Activated naive CD8-positive, alpha-beta T cell treated with anti-CD3 and anti-CD28 coated beads, Interleukin-2, amount 50 U/mL, for 24 hours (primary cell): ENCODE measurements around the gene NKX6-2.
"Not testable (repeated sequence)": the region's sequence is repeated elsewhere in the genome, so short reads cannot be mapped to it uniquely, and the experiment has no call there.

Source experiments
- ATAC-seq: fragments of 150-1000 bp; cut with Tn5 transposase; one replicate; pipeline ENCODE4 v1.10.0; 2021
- DNase-seq: peaks from one replicate; pipeline ENCODE4 v3.0.0; 2021
- H3K27ac Mint-ChIP-seq: one replicate; pipeline ENCODE4 v1.8.0; 2021; ENCODE audit warnings: mild to moderate bottlenecking, mixed read lengths
- H3K27me3 Mint-ChIP-seq: one replicate; pipeline ENCODE4 v1.8.0; 2021; ENCODE audit warnings: mixed read lengths
- H3K36me3 Mint-ChIP-seq: one replicate; pipeline ENCODE4 v1.8.0; 2021; ENCODE audit warnings: low read depth, mixed read lengths
- H3K4me1 Mint-ChIP-seq: one replicate; pipeline ENCODE4 v1.8.0; 2021; ENCODE audit warnings: mixed read lengths
- H3K4me3 Mint-ChIP-seq: one replicate; pipeline ENCODE4 v1.8.0; 2021; ENCODE audit warnings: mild to moderate bottlenecking, moderate library complexity, mixed read lengths
- H3K9me3 Mint-ChIP-seq: one replicate; pipeline ENCODE4 v1.8.0; 2021; ENCODE audit warnings: mixed read lengths

The NKX6-2 gene

DNA sequence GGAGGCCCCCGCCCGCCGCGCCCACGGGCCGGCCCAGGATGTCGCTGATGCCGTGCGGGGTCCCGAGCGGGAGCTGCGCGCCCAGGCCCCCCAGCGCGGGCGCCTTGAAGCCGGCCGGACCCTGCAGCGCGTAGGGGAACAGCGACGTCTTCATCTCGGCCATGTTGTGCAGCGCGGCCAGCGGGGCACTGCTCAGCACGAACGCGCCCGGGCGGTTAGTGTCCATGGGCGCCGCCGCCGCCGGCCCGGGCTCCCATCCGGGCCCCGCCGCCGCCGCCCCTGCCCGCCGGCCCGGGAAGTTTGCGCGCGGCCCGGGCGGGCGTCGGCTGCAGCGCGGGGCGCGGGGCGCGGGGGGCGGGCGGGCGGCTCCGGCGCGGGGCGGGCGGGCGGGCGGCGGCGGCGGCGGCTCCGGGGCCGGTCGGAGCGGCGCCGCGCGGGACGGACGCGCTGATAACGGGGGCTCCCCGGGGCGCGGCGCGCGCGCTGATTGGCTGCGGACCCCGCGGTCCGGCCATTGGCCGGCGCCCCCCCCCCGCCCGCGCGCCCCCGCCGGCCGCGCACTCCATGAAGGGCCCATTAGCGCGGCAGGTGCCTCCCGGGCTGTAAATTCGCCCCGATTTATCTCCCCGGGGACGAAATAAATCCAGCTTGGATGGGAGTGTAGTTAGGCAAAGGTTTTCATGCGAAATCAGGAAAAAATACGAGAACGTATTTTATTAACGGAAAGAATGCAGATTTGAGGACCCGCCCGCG is at the start of gene NKX6-2:
NKX6-2 (minus strand) TSS at position 425 of the 753 bp plus-strand sequence; CDS start at position 226, 199 bp downstream.
- no peak for DNase-seq
- H3K36me3 Mint-ChIP-seq, result peaks cover 15% of the 10 kb centered on the region
- H3K27ac Mint-ChIP-seq, result no peak within 1 kb of the TSS
- H3K4me1 Mint-ChIP-seq, result no peaks in the 10 kb centered on the region
- H3K4me3 Mint-ChIP-seq, result no peak within 1 kb of the TSS
- H3K27me3 Mint-ChIP-seq, result peaks cover 26% of the 10 kb centered on the region
- no peak for ATAC-seq
- no peaks in the 10 kb centered on the region for H3K9me3 Mint-ChIP-seq

DNA sequence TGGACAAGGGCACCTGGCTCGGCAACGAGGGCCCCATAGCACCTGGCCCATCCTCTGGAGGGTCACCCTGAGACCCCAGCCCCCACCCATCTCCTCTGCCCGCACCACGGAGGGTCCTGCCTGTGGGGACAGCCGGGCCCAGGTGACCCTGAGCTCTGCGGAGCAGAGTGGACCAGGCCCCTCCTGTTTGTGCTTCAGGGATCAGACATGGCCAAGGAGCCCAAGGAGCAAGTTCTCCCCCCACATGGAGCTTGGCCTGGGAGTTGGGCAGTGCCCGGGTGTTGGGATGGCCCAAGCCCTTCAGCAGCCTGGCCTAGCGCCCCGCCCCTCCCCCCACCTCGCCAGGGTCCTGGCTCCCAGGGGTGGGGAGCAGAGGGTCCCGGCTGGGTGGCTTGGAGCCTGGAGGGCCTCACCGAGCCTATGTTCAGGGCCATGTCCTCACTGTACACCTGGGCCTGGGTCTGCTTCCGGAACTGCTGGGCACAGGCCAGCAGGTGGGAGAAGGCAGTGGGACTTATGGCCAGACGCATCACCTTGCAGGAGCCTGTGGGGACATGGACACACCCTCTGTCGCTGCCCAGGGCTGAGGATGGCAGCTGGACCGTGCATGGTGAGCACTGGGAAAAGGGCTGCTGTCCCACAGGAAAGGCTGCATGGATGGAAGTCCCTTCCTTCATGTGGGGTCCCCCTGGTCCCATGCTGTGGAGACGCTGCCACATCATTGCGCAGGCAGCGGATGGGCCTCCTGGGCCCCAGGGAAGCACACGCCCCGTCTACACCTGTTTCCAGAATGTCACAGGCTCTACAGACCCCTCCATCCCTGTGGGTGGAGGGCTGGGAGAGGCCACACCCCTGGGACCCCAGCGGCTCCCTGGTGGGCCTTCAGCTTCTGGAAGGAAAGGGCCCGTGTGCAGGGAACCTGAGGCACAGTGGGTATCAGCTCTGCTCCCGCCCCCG is 49.2 kb upstream of the NKX6-2 start:
- H3K4me1 Mint-ChIP-seq, result no peaks in the 10 kb centered on the region
- H3K4me3 Mint-ChIP-seq, result no peak overlapping the region
- peaks cover 4% of the 10 kb centered on the region for H3K9me3 Mint-ChIP-seq
- H3K27ac Mint-ChIP-seq, result no peak overlapping the region
- no peak for DNase-seq
- H3K36me3 Mint-ChIP-seq, result no peaks in the 10 kb centered on the region
- no peaks in the 10 kb centered on the region for H3K27me3 Mint-ChIP-seq
- ATAC-seq, result no peak

DNA sequence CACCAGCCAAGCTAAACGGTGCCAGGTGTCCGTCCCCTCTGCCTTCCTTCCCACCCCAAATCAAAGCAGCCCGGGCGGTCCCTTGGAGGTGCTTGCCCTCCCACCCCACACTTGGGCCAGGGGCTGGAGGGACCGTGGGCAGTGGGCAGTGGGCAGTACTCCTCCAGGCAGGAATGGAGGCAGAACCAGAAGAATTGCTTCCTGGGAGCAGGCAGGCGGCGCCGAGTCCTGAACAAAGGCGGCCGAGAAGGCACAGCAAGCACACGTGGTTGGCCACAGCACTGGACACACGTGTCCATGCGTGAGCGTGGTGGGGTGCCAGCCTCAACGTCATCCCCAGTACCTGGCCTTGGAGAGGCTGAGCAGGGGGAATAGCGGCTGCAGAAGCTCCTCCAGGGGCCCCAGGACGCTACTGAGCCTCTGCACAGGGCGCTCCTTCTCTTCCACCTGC is 48.4 kb upstream of the NKX6-2 start:
- H3K27ac Mint-ChIP-seq, result no peak overlapping the region
- ATAC-seq, result no peak

DNA sequence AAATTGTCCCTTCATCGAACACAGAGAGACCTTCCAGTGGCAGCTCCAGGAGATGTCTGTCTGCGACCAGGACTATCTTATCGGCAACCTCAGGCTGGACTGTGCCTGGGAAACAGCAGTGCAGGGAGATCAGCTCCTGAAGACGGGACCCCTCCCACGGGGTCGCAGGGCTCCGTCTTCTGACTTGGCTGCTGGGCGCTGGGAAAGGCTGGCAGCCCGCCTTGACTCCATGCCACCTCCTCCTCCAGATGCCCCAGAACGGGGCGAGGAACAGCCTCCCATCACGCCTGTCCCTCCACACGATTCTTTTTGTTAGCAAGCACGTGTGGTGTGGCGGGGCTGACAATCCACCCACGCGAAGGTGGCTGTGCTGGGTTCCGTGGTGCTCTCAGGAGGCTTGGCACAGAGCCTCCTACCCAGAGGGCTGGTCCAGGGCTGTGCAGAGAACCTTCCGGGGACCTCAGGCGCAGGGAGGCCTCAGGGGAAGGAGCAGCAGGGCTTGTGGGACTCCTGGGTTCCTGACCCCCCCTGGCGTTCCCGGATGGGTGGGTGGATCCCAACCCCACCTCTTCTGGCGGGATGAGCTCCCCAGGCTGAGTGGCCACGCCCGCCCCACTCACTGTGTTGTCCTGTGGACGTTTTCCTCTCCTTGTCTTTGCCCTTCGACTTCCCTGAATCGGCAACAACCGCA is 47.6 kb upstream of the NKX6-2 start:
- H3K27ac Mint-ChIP-seq, result no peak overlapping the region
- DNase-seq (no peak), ATAC-seq (no peak)
- H3K36me3 Mint-ChIP-seq, result no peaks in the 10 kb centered on the region
- peaks cover 4% of the 10 kb centered on the region for H3K9me3 Mint-ChIP-seq
- no peaks in the 10 kb centered on the region for H3K27me3 Mint-ChIP-seq
- no peaks in the 10 kb centered on the region for H3K4me1 Mint-ChIP-seq
- H3K4me3 Mint-ChIP-seq, result no peak overlapping the region

More for the DNA sequence above, 48.4 kb upstream of the NKX6-2 start:
- peaks cover 4% of the 10 kb centered on the region for H3K9me3 Mint-ChIP-seq
- H3K27me3 Mint-ChIP-seq, result no peaks in the 10 kb centered on the region
- no peak for DNase-seq
- H3K4me3 Mint-ChIP-seq, result no peak overlapping the region
- H3K4me1 Mint-ChIP-seq, result no peaks in the 10 kb centered on the region
- H3K36me3 Mint-ChIP-seq, result no peaks in the 10 kb centered on the region

DNA sequence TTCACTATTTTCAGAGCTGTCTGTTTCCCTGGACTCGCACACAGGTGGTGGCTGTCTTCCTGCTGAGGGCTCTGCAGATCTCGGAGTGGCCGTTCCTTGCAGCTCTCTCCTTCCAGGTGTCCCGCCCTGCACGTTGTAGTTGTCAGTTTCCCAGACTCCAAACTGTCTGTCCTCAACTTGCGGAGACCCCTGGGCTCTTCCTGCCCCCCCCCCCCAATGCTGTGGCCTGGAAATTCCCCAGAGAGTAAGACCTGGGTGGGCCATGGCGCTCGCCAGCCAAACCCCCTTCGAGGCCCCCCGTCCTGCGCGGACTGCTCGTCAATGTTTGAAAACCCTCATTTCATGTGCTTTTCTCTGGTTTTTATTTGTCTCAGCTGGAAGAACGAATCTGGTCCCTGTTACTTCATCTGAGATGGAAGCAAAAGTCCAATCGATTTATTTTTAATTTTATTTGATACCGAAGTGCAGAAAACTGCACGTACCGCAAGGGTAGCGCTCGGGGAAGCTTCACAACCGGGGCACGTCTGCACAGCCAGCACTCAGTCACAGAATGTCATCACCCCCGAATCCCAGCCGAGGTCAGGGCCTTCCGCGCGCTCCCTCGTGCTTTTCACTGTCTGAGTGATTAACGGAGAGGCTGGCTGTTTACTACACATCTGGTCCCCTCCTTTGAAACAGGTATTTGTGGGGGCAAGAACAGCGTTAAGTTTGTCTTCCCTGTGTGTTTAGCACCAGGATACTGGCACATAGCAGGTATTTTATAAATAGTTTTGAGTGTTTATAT is 46.4 kb upstream of the NKX6-2 start:
- Mint-ChIP-seq H3K4me1 (no peaks in the 10 kb centered on the region), H3K4me3 (no peak overlapping the region)

DNA sequence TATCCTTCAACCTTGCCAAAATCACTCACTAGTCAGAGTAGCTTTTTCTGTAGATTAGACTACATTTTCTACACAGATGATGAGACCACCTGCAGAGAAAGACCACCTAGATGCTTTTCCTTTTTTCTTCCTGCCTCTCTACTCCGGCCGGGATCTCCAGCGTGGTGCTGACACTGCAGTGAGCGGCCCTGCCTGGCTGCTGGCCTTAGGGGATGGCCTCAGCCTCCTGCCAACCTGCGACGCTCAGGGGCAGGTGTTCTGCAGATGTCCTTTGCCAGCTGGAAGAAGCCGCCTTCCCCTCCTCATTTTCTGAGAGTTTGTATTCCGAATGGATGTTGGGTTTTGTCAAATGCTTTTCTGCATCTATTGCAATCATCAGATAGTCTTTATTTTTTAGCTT is 43.5 kb upstream of the NKX6-2 start:
- DNase-seq, result no peak
- no peak for ATAC-seq
- Mint-ChIP-seq H3K4me3 (no peak overlapping the region), H3K4me1 (peaks cover 2% of the 10 kb centered on the region), H3K9me3 (no peaks in the 10 kb centered on the region), H3K36me3 (peaks cover 5% of the 10 kb centered on the region), H3K27me3 (no peaks in the 10 kb centered on the region), H3K27ac (no peak overlapping the region)

More for the DNA sequence above, 46.4 kb upstream of the NKX6-2 start:
- DNase-seq (no peak), ATAC-seq (no peak)
- Mint-ChIP-seq H3K36me3 (peaks cover 3% of the 10 kb centered on the region), H3K27me3 (no peaks in the 10 kb centered on the region), H3K27ac (no peak overlapping the region), H3K9me3 (peaks cover 2% of the 10 kb centered on the region)

DNA sequence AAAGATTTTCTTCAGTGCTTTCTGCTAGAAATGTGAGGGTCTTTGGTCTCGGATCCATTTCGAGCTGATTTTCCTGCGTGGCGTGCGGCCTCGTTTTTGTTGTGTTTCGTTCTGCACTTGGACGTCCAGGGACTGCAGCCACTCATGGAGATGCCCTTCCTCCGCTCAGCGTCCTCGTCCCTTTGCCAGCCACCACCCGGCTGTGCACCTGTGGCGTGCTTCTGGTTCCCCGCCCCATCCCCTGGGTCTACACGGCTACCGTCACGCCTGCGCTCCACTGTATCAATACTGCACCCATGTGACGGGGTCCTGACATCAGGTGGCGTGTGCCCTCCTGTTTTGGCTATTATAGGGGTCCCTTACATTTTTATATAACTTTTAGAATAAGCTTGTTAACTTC is 42.7 kb upstream of the NKX6-2 start:
- DNase-seq, result no peak
- H3K36me3 Mint-ChIP-seq, result peaks cover 5% of the 10 kb centered on the region
- ATAC-seq, result no peak
- no peak overlapping the region for H3K27ac Mint-ChIP-seq
- no peaks in the 10 kb centered on the region for H3K9me3 Mint-ChIP-seq
- H3K4me1 Mint-ChIP-seq, result peaks cover 2% of the 10 kb centered on the region
- H3K4me3 Mint-ChIP-seq, result no peak overlapping the region
- H3K27me3 Mint-ChIP-seq, result no peaks in the 10 kb centered on the region

DNA sequence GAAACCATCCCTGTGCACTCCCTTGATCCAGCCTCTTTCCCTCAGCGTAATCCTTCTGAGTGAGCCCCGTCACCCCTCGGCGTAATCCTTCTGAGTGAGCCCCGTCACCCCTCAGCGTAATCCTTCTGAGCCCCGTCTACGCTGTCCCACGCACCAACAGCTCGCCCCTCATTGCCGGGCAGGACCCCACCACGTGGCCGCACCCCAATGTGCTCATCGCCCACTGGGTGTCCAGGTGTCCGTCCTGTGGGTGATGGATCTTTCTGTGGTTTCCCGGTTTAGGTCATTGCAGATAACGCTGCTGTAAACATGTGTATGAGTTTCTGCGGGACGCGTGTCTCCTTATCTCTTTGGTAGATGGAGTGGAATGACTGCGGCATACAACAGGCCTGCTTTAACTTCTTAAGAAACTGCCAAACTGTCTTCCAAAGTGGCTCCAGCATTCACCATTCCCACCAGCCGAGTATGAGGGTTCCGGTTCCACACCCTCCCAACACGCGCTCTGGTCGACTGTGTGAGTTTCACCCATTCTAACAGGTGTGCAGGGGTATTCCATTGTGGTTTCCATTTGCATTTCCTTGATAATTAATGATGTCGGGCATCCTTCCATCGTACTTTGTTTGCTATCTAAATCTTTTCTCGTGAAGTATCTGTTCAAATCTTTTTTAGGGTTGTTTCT is 42.1 kb upstream of the NKX6-2 start:
- DNase-seq, result no peak
- no peaks in the 10 kb centered on the region for H3K27me3 Mint-ChIP-seq
- no peak for ATAC-seq
- peak overlapping the region; percentile 4 for H3K4me3 Mint-ChIP-seq
- no peak overlapping the region for H3K27ac Mint-ChIP-seq
- H3K4me1 Mint-ChIP-seq, result peaks cover 2% of the 10 kb centered on the region
- peaks cover 5% of the 10 kb centered on the region for H3K36me3 Mint-ChIP-seq
- no peaks in the 10 kb centered on the region for H3K9me3 Mint-ChIP-seq

DNA sequence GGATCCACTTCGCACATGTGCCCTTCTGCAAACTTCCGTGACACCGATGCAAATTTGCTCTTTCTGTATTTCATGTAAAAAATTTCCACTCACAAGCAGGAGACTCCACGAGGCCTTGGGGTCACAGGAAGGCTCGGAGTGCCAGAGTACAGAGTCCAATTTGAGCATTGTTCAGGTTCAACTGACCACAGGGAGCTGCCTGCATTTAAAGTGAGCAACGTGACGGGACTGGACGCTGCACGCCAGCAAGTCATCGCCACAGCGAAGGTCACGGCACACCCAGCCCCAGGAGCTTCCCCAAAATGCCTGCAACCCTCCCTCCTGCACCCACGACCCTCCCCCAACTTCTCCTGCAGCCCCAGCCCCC is 41.5 kb upstream of the NKX6-2 start:
- ATAC-seq (no peak), DNase-seq (no peak)
- Mint-ChIP-seq H3K4me1 (peaks cover 2% of the 10 kb centered on the region), H3K4me3 (no peak overlapping the region), H3K27me3 (no peaks in the 10 kb centered on the region), H3K36me3 (peaks cover 5% of the 10 kb centered on the region), H3K27ac (no peak overlapping the region), H3K9me3 (no peaks in the 10 kb centered on the region)

DNA sequence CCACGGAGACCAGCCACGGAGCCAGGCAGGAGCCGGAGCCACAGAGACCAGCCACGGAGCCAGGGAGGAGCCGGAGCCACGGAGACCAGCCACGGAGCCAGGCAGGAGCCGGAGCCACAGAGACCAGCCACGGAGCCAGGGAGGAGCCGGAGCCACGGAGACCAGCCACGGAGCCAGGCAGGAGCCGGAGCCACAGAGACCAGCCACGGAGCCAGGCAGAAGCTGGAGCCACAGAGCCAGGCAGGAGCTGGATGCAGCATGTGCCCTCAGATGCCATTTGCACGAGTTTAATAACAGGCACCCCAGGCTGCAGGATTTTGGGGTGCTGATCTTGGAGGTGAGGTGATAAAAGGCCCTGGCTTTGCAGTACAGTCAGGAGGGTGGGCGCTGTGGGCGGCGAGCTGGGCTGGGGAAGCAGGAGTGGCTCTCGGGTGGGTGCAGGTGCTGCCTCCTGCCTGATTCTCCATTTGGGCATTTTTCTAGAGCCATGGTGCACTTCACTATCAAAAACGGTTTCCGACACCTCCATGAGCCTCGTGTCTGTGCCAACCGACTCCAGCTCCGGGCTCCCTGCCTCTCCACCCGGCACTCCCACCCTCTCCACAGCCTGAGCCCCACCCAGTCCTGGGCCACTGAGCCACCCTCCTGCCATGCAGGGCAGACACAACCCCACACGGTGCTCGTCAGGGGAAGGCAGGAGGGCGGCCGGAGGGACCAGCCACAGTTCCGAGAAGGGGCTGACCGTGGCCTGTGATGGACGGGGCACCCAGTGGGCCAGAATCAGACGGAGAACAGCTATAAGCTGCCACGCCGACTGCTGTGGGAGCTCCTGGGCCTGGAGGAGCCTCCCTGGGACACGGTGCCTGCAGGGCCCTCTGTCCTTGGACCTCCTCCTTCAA is 40.8 kb upstream of the NKX6-2 start:
- ATAC-seq, result no peak

DNA sequence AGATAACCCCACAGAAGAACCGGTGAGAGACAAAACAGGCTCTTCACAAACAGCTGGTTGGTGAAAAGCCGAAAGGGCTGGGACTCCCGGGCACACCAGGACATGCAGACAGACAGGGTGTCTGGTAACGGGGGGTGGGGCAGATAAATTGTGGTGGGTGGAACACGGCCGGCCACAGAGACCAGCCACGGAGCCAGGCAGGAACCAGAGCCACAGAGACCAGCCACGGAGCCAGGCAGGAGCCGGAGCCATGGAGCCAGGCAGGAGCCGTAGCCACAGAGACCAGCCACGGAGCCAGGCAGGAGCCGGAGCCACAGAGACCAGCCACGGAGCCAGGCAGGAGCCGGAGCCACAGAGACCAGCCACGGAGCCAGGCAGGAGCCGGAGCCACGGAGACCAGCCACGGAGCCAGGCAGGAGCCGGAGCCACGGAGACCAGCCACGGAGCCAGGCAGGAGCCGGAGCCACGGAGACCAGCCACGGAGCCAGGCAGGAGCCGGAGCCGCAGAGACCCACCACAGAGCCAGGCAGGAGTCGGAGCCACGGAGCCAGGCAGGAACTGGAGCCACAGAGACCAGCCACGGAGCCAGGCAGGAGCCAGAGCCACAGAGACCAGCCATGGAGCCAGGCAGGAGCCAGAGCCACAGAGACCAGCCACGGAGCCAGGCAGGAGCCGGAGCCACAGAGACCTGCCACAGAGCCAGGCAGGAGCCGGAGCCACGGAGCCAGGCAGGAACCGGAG is 40.0 kb upstream of the NKX6-2 start:
- not testable (repeated sequence) for H3K36me3 Mint-ChIP-seq, ATAC-seq, H3K4me3 Mint-ChIP-seq, H3K9me3 Mint-ChIP-seq, H3K4me1 Mint-ChIP-seq, DNase-seq, H3K27me3 Mint-ChIP-seq
- H3K27ac Mint-ChIP-seq, result peak overlapping the region; percentile 54

More for the DNA sequence above, 40.8 kb upstream of the NKX6-2 start:
- Mint-ChIP-seq H3K27ac (no peak overlapping the region), H3K4me3 (no peak overlapping the region), H3K4me1 (peaks cover 2% of the 10 kb centered on the region), H3K9me3 (no peaks in the 10 kb centered on the region), H3K36me3 (peaks cover 5% of the 10 kb centered on the region), H3K27me3 (no peaks in the 10 kb centered on the region)
- no peak for DNase-seq

DNA sequence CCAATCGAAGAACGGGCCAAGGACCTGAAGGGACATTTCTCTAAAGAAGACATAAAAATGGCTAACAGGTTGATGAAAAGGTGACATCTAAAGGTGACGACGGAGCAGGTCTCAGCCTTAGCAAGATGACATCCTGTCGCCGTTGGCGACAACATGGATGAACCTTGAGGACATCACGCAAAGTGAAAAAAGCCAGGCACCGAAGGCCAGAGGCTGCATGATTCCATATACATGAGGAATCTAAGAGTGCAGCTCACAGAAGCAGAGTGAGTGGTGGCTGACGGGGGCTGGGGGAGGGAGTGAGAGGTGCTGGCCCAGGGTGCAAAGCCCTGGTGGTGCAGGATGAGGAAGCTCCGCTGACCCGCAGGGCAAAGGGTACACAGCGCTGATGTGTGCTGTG is 34.1 kb upstream of the NKX6-2 start:
- no peak overlapping the region for H3K4me3 Mint-ChIP-seq
- H3K4me1 Mint-ChIP-seq, result no peaks in the 10 kb centered on the region
- no peak overlapping the region for H3K27ac Mint-ChIP-seq
- no peaks in the 10 kb centered on the region for H3K9me3 Mint-ChIP-seq
- ATAC-seq (no peak), DNase-seq (no peak)
- H3K36me3 Mint-ChIP-seq, result no peaks in the 10 kb centered on the region
- peaks cover 11% of the 10 kb centered on the region for H3K27me3 Mint-ChIP-seq
